ENCODE data around the gene BID. TPM values are rescaled to one million over a fixed set of nuclear protein-coding genes. Genes with fewer than 3 reads are reported as not detected.
"Not testable (repeated sequence)": the region's sequence is repeated elsewhere in the genome, so short reads cannot be mapped to it uniquely, and the experiment has no call there.

The BID gene
- total RNA-seq, 1 donor from 2014 or later: 16.6 TPM

DNA sequence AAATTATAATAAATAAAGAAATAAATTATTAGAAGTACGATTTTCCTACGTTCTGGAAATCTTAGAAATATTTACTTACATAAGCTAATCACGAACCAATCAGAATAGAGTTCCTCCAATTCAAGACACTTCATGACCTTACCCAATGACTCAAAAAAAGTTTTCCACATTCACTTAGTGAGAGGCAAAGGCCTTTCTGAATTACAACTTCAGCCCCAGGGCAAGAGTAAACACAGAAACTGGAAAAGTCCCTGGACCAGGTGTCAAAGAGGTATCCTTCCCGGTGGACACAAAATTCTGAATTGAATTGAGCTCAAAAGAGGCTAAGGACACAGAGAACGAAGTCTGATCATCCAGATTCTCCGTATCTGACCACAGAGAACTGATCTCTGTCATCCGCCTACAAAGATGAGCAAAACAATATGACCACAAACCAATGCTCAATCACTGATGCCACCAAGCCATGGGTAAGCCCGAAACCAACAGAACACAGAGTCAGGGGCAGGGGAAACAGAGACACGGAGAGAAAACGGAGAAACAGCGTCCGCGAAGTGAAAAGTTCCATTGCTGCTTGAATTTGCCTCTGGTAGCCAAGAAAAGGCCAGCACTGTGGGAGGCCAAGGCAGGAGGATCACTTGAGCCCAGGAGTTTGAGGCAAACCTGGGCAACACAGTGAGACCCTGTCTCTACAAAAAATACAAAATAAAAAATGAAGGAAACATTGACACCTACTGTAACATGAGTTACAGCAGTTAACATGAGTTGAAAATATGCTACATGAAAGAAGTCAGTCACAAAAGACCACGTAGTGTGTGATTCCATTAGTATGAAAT is 6.8 kb downstream of the BID start:
- peaks cover 17% of the 10 kb centered on the region for H3K4me1 Mint-ChIP-seq
- Histone ChIP-seq H3K36me3 (no peaks in the 10 kb centered on the region), H3K27ac (no peak overlapping the region), H2AFZ (replicated peaks) (no peak overlapping the region), H3F3A (ENCODE audit: low read depth) (no peaks in the 10 kb centered on the region), H3K9me3 (ENCODE audit: low read depth) (no peaks in the 10 kb centered on the region), H3K79me2 (ENCODE audit: low read depth) (no peaks in the 10 kb centered on the region), H3K27me3 (no peaks in the 10 kb centered on the region), H3K9ac (no peak overlapping the region), H3K4me3 (no peak overlapping the region), H4K20me1 (ENCODE audit: low read depth) (no peaks in the 10 kb centered on the region), H3K4me2 (no peak overlapping the region), H3K4me1 (no peaks in the 10 kb centered on the region)
- H3K27ac Mint-ChIP-seq: no peak overlapping the region
- H3K27me3 Mint-ChIP-seq (ENCODE audit: insufficient read depth, low read depth): peaks cover 3% of the 10 kb centered on the region
- no peak for TF ChIP-seq EZH2phosphoT487 (IDR thresholded peaks at IDR 0.05)
- TF ChIP-seq, protein P1, sequence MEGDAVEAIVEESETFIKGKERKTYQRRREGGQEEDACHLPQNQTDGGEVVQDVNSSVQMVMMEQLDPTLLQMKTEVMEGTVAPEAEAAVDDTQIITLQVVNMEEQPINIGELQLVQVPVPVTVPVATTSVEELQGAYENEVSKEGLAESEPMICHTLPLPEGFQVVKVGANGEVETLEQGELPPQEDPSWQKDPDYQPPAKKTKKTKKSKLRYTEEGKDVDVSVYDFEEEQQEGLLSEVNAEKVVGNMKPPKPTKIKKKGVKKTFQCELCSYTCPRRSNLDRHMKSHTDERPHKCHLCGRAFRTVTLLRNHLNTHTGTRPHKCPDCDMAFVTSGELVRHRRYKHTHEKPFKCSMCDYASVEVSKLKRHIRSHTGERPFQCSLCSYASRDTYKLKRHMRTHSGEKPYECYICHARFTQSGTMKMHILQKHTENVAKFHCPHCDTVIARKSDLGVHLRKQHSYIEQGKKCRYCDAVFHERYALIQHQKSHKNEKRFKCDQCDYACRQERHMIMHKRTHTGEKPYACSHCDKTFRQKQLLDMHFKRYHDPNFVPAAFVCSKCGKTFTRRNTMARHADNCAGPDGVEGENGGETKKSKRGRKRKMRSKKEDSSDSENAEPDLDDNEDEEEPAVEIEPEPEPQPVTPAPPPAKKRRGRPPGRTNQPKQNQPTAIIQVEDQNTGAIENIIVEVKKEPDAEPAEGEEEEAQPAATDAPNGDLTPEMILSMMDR (IDR thresholded peaks at IDR 0.05): no peak
- no peaks in the 10 kb centered on the region for H3K9me3 Mint-ChIP-seq
- H3K36me3 Mint-ChIP-seq: no peaks in the 10 kb centered on the region
- H3K4me3 Mint-ChIP-seq: no peak overlapping the region
- no peak for DNase-seq (ENCODE audit: low spot score)

DNA sequence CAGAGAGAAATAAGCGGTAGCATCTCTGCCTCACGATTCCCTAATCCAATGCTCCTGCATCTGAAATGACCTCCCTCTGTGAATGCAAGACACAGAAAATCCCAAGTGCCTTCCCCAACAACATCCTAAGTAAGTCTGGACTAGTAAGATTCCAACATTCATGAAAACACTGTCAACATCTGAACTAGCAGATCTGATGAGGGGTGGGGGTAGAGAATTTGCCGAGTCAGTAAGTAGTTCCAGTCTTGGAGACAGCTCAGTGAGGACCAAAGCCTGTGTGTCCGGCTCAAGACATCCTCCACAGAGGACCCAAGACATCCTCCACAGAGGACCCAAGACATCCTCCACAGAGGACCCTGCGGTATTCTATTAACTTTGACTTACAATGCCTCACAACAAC is 9.4 kb downstream of the BID start:
- H3K9ac ChIP-seq; H3K79me2 ChIP-seq (ENCODE audit: low read depth); H3K4me3 ChIP-seq; H3K27me3 Mint-ChIP-seq (ENCODE audit: insufficient read depth, low read depth); H3K36me3 Mint-ChIP-seq; H3K36me3 ChIP-seq; H4K20me1 ChIP-seq (ENCODE audit: low read depth); H3K4me2 ChIP-seq; H3K4me3 Mint-ChIP-seq; H3F3A ChIP-seq (ENCODE audit: low read depth); H3K27ac Mint-ChIP-seq; H2AFZ ChIP-seq (replicated peaks); H3K4me1 ChIP-seq; H3K9me3 ChIP-seq (ENCODE audit: low read depth); H3K27me3 ChIP-seq; H3K9me3 Mint-ChIP-seq; H3K27ac ChIP-seq; DNase-seq (ENCODE audit: low spot score): not testable (repeated sequence)
- H3K4me1 Mint-ChIP-seq: peaks cover 15% of the 10 kb centered on the region

DNA sequence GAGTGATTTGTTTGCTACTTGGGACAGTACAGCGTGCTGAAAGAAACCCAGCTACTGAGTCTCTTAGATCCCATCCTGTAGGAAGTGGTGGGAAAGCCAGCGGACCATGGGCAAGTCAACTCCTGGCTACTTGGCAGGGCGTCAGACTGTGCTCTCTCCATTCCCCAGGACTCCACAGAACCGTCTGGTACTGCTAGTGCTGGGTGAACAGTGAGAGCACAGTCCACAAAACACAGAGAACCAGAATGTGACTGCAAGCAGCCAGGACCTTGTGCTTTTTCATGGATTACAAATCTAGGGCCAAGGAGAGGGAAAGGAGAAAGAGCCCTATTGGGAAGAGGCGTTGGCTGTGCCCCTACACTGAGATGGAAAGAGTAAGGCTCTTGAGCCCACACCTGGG is 10.2 kb downstream of the BID start:
- Histone ChIP-seq H3K27me3 (no peaks in the 10 kb centered on the region), H3K4me2 (no peak overlapping the region), H3K27ac (no peak overlapping the region), H3K36me3 (no peaks in the 10 kb centered on the region), H3K4me1 (no peaks in the 10 kb centered on the region), H3K79me2 (ENCODE audit: low read depth) (no peaks in the 10 kb centered on the region), H2AFZ (replicated peaks) (no peak overlapping the region), H3K4me3 (no peak overlapping the region), H3K9ac (no peak overlapping the region), H4K20me1 (ENCODE audit: low read depth) (no peaks in the 10 kb centered on the region), H3K9me3 (ENCODE audit: low read depth) (no peaks in the 10 kb centered on the region), H3F3A (ENCODE audit: low read depth) (no peaks in the 10 kb centered on the region)
- H3K4me3 Mint-ChIP-seq: no peak overlapping the region
- peaks cover 2% of the 10 kb centered on the region for H3K27me3 Mint-ChIP-seq (ENCODE audit: insufficient read depth, low read depth)
- no peak for DNase-seq (ENCODE audit: low spot score)
- TF ChIP-seq, protein P1 (IDR thresholded peaks at IDR 0.05): no peak
- TF ChIP-seq EZH2 (IDR thresholded peaks at IDR 0.05): no peak
- TF ChIP-seq EZH2phosphoT487 (IDR thresholded peaks at IDR 0.05): no peak
- no peaks in the 10 kb centered on the region for H3K9me3 Mint-ChIP-seq
- no peaks in the 10 kb centered on the region for H3K36me3 Mint-ChIP-seq
- peaks cover 15% of the 10 kb centered on the region for H3K4me1 Mint-ChIP-seq
- peak overlapping the region; percentile 66 for H3K27ac Mint-ChIP-seq

DNA sequence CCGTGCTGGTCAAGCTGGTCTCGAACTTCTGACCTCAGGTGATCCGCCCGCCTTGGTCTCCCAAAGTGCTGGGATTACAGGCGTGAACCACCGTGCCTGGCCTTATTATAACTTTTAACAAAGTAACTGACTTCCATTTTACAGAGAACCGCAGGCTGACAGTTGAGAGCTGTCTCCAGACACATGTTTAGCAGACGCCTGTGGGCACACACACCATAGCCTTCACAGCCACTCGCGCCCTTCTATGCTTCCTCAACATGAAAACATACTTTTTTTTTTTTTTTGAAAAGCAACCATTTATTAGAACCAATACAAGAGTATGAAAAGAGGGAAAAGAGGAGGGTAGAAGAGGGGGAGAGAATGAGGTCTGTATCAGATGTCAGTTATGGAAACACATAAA is 10.8 kb downstream of the BID start:
- H3K27me3 ChIP-seq; H3K27ac ChIP-seq; H3K4me3 ChIP-seq; H3K36me3 Mint-ChIP-seq; H3K9ac ChIP-seq; H3K9me3 ChIP-seq (ENCODE audit: low read depth); H3K4me1 ChIP-seq; H3K79me2 ChIP-seq (ENCODE audit: low read depth); DNase-seq (ENCODE audit: low spot score); H3K4me2 ChIP-seq; H3F3A ChIP-seq (ENCODE audit: low read depth); H3K4me3 Mint-ChIP-seq; H3K27me3 Mint-ChIP-seq (ENCODE audit: insufficient read depth, low read depth); H4K20me1 ChIP-seq (ENCODE audit: low read depth); H3K36me3 ChIP-seq; H2AFZ ChIP-seq (replicated peaks); H3K27ac Mint-ChIP-seq; H3K9me3 Mint-ChIP-seq: not testable (repeated sequence)
- peaks cover 15% of the 10 kb centered on the region for H3K4me1 Mint-ChIP-seq

Data from neural progenitor cell (in vitro differentiated cells).